K562 (cell line): Measurements from ENCODE around the gene SH3PXD2B. TPM values are rescaled to one million over a fixed set of nuclear protein-coding genes. Genes with fewer than 3 reads are reported as not detected.
A peak's percentile ranks its signal among the peaks of the same experiment; 100 is the strongest.

Source experiments
- ASH1L ChIP-seq: fragments of 450-650 bp; IDR thresholded peaks from 2 replicates; pipeline ENCODE4 v1.6.1; 2018; ENCODE audit warnings: borderline replicate concordance, mild to moderate bottlenecking, low read depth; ENCODE audit not compliant: partially characterized antibody
- ATF7 ChIP-seq: fragments of 450-650 bp; IDR thresholded peaks from 2 replicates; pipeline ENCODE4 v1.7.1; 2014; ENCODE audit warnings: mild to moderate bottlenecking, moderate library complexity
- BRCA1 ChIP-seq, 2 experiments: fragments of 450-650 bp in 1 of 2; sonication (generic) in 1 of 2; formaldehyde crosslinking in 1 of 2; IDR thresholded peaks; 2 replicates each; pipeline versions ENCODE4 v1.5.0 to v1.6.1; 2017 to 2020; ENCODE audit warnings: mild to moderate bottlenecking in 1 of 2, missing genetic modification reagents in 1 of 2
- CBX1 ChIP-seq: sonication (generic); IDR thresholded peaks from 2 replicates; pipeline ENCODE4 v1.6.1; 2016; ENCODE audit warnings: antibody characterized with exemption, low read depth, mild to moderate bottlenecking
- CEBPB ChIP-seq: fragments of 450-650 bp; IDR thresholded peaks from 2 replicates; pipeline ENCODE4 v1.6.1; 2016; ENCODE audit warnings: missing genetic modification characterization, missing compliant biosample characterization
- CHAMP1 ChIP-seq: fragments of 450-650 bp; IDR thresholded peaks from 2 replicates; pipeline ENCODE4 v1.6.1; 2016; ENCODE audit warnings: mild to moderate bottlenecking
- CTBP1 ChIP-seq: fragments of 450-650 bp; IDR thresholded peaks from 2 replicates; pipeline ENCODE4 v1.6.1; 2016; ENCODE audit warnings: borderline replicate concordance
- EGR1 ChIP-seq: fragments of 450-650 bp; conservative IDR thresholded peaks from 2 replicates; pipeline ENCODE4 v1.6.1; 2017; ENCODE audit warnings: mild to moderate bottlenecking
- FOXK1 ChIP-seq: sonication (generic); formaldehyde crosslinking; IDR thresholded peaks from 2 replicates; pipeline ENCODE4 v1.8.0; 2022; ENCODE audit warnings: missing genetic modification reagents, mild to moderate bottlenecking, borderline replicate concordance
- GABPB2 ChIP-seq: fragments of 250-450 bp; sonication (Bioruptor Pico); conservative IDR thresholded peaks from 2 replicates; pipeline ENCODE4 v1.5.1; 2021; ENCODE audit warnings: mild to moderate bottlenecking
- GTF2B ChIP-seq: IDR thresholded peaks from 2 replicates; pipeline ENCODE4 v1.6.1; 2011; ENCODE audit not compliant: insufficient read length; ENCODE audit errors: extremely low read depth
- HMBOX1 ChIP-seq: sonication (generic); IDR thresholded peaks from 2 replicates; pipeline ENCODE4 v1.6.1; 2016
- HNRNPK ChIP-seq: fragments of 200-400 bp; formaldehyde crosslinking; IDR thresholded peaks from one replicate; pipeline ENCODE4 v1.6.1; 2018; ENCODE audit warnings: mild to moderate bottlenecking, low read depth, low read length; ENCODE audit not compliant: poor library complexity, severe bottlenecking
- KLF16 ChIP-seq: IDR thresholded peaks from 2 replicates; pipeline ENCODE4 v1.6.1; 2016; ENCODE audit warnings: antibody characterized with exemption
- PRDM10 ChIP-seq: fragments of 450-650 bp; IDR thresholded peaks from 2 replicates; pipeline ENCODE4 v1.6.1; 2018; ENCODE audit not compliant: partially characterized antibody
- PURB ChIP-seq: sonication (generic); formaldehyde crosslinking; IDR thresholded peaks from 2 replicates; pipeline ENCODE4 v1.9.0; 2021; ENCODE audit warnings: low read depth, mild to moderate bottlenecking, missing genetic modification reagents
- RHOXF2B ChIP-seq: fragments of 250-450 bp; sonication (Bioruptor Pico); conservative IDR thresholded peaks from 2 replicates; pipeline ENCODE4 v1.5.1; 2021
- TAF1 ChIP-seq: IDR thresholded peaks from 2 replicates; pipeline ENCODE4 v1.6.1; 2011; ENCODE audit warnings: mild to moderate bottlenecking, low read length, moderate library complexity; ENCODE audit not compliant: insufficient read depth, control insufficient read depth, severe bottlenecking; ENCODE audit errors: extremely low read depth
- ZNF124 ChIP-seq: sonication (generic); formaldehyde crosslinking; IDR thresholded peaks from 2 replicates; pipeline ENCODE4 v1.8.1; 2022; ENCODE audit warnings: missing genetic modification reagents
- ZNF445 ChIP-seq: fragments of 250-450 bp; sonication (Bioruptor Pico); IDR thresholded peaks from 2 replicates; pipeline ENCODE4 v1.4.0; 2020; ENCODE audit warnings: low read depth, mild to moderate bottlenecking, moderate library complexity
- polyA plus RNA-seq, 8 experiments: library from polyadenylated mRNA; depleted of rRNA in 4 of 8; stranded (reverse) in 5 of 8; unstranded in 3 of 8; fragments of >200 nt; fragmentation: Nextera tagmentation in 2 of 8; fragmentation: Illumina TruSeq in 1 of 8; extraction: Ambion mirVana in 2 of 8; extraction: Trizol in 1 of 8; gene quantifications; 2 replicates each; pipeline versions ENCODE4 v1.2.1 to v1.2.3, GENCODE V29; 2011 to 2014; ENCODE audit warnings: inconsistent platforms in 1 of 8, missing spikeins in 1 of 8
- total RNA-seq, 7 experiments: library from RNA; depleted of rRNA in 6 of 7; stranded (reverse); fragments of >200 nt in 6 of 7; fragmentation: Illumina TruSeq in 2 of 7; extraction: Trizol in 2 of 7; gene quantifications; 2 replicates each; pipeline versions ENCODE4 v1.2.1 to v1.2.3, GENCODE V29; 2011 to 2021; ENCODE audit warnings: low replicate concordance in 1 of 7

SH3PXD2B gene
- total and polyA plus RNA-seq, 9 of the 15 experiments (the other 6 are each of a cell fraction or from before 2014, with no cell fraction given), result 0.04 to 0.66 (median 0.19) TPM

GRCh38 chr5:172361566-172362238, 92.6 kb downstream of the SH3PXD2B start (continued):
- TF ChIP-seq ASH1L (no peak), PRDM10 (no peak), HNRNPK (no peak), KLF16 (no peak), HMBOX1 (no peak), CEBPB (0 out of 2 replicates have a peak, but pooled peaks have one; percentile 22), CHAMP1 (no peak), GABPB2 (CRISPR knock-in tag) (no peak), CTBP1 (no peak), GTF2B (no peak), ATF7 (peak; percentile 29; the same call in 1 of the 2 replicates), FOXK1 (CRISPR knock-in tag) (no peak), ZNF124 (no peak), RHOXF2B (CRISPR knock-in tag) (no peak), BRCA1 (IDR thresholded peaks at IDR 0.05) (no peak), BRCA1 (CRISPR knock-in tag; IDR thresholded peaks at IDR 0.05) (no peak), EGR1 (no peak), TAF1 (no peak), PURB (CRISPR knock-in tag) (no peak), ZNF445 (CRISPR knock-in tag) (no peak), CBX1 (no peak)
